Measurements from ENCODE around the gene RECQL5. TPM values are rescaled to one million over a fixed set of nuclear protein-coding genes. Genes with fewer than 3 reads are reported as not detected.

The RECQL5 gene
- total RNA-seq, 4 donors from 2014 or later = 26.3 to 85.0 (median 44.1) TPM

GRCh38 chr17:75616521-75617122, 50.3 kb downstream of the RECQL5 start:
- H3K4me3 ChIP-seq = peak overlapping the region in 2 of 4 donors; percentile 22 to 32
- peaks cover 0 to 92% (median 0%) of the 10 kb centered on the region in 3 donors for H3K36me3 ChIP-seq
- peak overlapping the region in 3 of 4 donors; percentile 79 to 98 (median 92) for H3K27ac ChIP-seq
- H3K4me1 ChIP-seq = peaks cover 0 to 50% (median 3%) of the 10 kb centered on the region in 4 donors
- no peak for TF ChIP-seq POLR2A (IDR thresholded peaks at IDR 0.05)
- TF ChIP-seq CTCF (IDR thresholded peaks at IDR 0.05) = no peak
- no peaks in the 10 kb centered on the region for H3K9me3 ChIP-seq
- DNase-seq = no peak
- no peaks in the 10 kb centered on the region for H3K27me3 ChIP-seq

DNA sequence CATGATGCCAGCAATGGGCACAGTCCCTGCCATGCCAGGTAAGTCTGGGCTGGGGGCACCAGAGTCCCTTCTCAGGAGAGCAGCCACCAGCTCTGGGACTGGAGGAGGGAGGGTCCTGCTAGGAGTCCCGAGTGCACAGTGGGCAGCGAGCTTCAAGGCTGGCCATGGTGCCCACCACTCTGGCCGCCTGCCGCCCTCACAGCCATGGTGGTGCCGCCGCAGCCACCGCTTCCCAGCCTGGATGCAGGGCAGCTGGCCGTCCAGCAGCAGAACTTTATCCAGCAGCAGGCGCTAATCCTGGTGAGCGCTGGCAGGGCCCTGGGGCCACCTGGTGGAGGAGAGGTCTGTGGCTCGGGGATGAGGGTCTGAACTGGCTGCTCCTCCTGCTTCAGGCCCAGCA, 51.7 kb downstream of the RECQL5 start:
- TF ChIP-seq CTCF (IDR thresholded peaks at IDR 0.05) (peak in 1 of 6 experiments; percentile 4), POLR2A (IDR thresholded peaks at IDR 0.05) (peak in 1 of 2 donors; percentile 4)
- Histone ChIP-seq H3K9me3 (no peaks in the 10 kb centered on the region), H3K4me3 (peak overlapping the region in 1 of 4 donors; percentile 57), H3K27ac (peak overlapping the region in 2 of 4 donors; percentile 92 to 98), H3K4me1 (peaks cover 0 to 50% (median 3%) of the 10 kb centered on the region in 4 donors), H3K27me3 (no peaks in the 10 kb centered on the region), H3K36me3 (peaks cover 0 to 79% (median 0%) of the 10 kb centered on the region in 3 donors)
- DNase-seq = no peak

- no peak for TF ChIP-seq CTCF (IDR thresholded peaks at IDR 0.05)
- no peak for TF ChIP-seq POLR2A (IDR thresholded peaks at IDR 0.05)
- no peaks in the 10 kb centered on the region for H3K9me3 ChIP-seq
- H3K4me1 ChIP-seq = peaks cover 0 to 50% (median 3%) of the 10 kb centered on the region in 4 donors
- H3K36me3 ChIP-seq = peaks cover 0 to 73% (median 0%) of the 10 kb centered on the region in 3 donors
- no peaks in the 10 kb centered on the region for H3K27me3 ChIP-seq
- no peak for DNase-seq
- peak overlapping the region in 2 of 4 donors; percentile 92 to 98 for H3K27ac ChIP-seq
- peak overlapping the region in 2 of 4 donors; percentile 56 to 57 for H3K4me3 ChIP-seq
Measured at GRCh38 chr17:75614556-75615270, 52.2 kb downstream of the RECQL5 start.

- Histone ChIP-seq H3K4me1 (peaks cover 0 to 50% (median 3%) of the 10 kb centered on the region in 4 donors), H3K27ac (peak overlapping the region in 2 of 4 donors; percentile 92 to 98), H3K4me3 (peak overlapping the region in 2 of 4 donors; percentile 56 to 57), H3K36me3 (peaks cover 0 to 66% (median 0%) of the 10 kb centered on the region in 3 donors), H3K9me3 (no peaks in the 10 kb centered on the region), H3K27me3 (no peaks in the 10 kb centered on the region)
- no peak for DNase-seq
- TF ChIP-seq POLR2A (IDR thresholded peaks at IDR 0.05) = no peak
- peak in 3 of 6 experiments; percentile 30 to 42 (median 41) for TF ChIP-seq CTCF (IDR thresholded peaks at IDR 0.05)
Measured at GRCh38 chr17:75614006-75614405, 52.9 kb downstream of the RECQL5 start.

DNA sequence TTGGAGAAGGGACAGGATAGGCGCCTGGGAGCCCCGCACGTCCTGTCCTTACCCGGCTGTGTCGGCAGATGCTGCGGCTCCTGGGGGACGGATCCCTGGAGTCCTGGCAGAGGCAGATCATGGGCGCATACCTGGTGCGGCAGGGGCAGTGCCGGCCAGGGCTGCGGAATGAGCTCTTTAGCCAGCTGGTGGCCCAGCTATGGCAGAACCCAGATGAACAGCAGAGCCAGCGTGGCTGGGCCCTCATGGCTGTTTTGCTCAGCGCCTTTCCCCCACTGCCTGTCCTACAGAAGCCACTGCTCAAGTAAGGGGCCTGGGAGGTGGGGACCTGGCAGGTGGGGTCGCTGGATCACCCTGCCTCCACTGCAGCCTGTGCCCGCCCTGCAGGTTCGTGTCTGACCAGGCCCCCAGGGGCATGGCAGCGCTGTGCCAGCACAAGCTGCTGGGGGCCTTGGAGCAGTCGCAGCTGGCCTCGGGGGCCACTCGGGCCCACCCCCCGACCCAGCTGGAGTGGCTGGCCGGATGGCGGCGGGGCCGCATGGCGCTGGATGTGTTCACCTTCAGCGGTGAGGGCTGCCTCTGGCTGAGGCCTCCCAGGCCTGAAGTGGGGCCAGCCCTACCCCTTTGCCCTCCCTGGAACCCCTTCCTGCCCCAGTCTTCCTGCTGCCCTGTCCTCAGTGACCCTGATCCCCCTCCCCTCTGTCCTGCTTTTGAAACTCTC, 53.9 kb downstream of the RECQL5 start:
- Histone ChIP-seq H3K9me3 (no peaks in the 10 kb centered on the region), H3K27me3 (no peaks in the 10 kb centered on the region), H3K27ac (peak overlapping the region in 2 of 4 donors; percentile 88 to 98), H3K4me3 (peak overlapping the region in 2 of 4 donors; percentile 56 to 57), H3K4me1 (peaks cover 0 to 50% (median 3%) of the 10 kb centered on the region in 4 donors), H3K36me3 (peaks cover 0 to 57% (median 0%) of the 10 kb centered on the region in 3 donors)
- DNase-seq = no peak
- TF ChIP-seq CTCF (IDR thresholded peaks at IDR 0.05) (no peak), POLR2A (IDR thresholded peaks at IDR 0.05) (no peak)
